NCI-H82 treated with DMSO at 0.1 percent for 48 hours (cell line): ENCODE measurements around the gene TIMM10.

Experiments used
- DNase-seq: peaks from one replicate; lab custom pipeline; 2025; ENCODE audit not compliant: unreplicated experiment; lab: John Stamatoyannopoulos, UW

The TIMM10 gene

GRCh38 chr11:57530596-57531507, at the start of gene TIMM10:
Gene TIMM10, minus strand, starts transcription at chr11:57530754. Its CDS starts 565 bp downstream, at chr11:57530189.
- DNase-seq = peak; percentile 98

GRCh38 chr11:57574061-57574460, 43.5 kb upstream of the TIMM10 start:
- no peak for DNase-seq

- no peak for DNase-seq
Observed at GRCh38 chr11:57571606-57572005, 41.1 kb upstream of the TIMM10 start.

- peak; percentile 47 for DNase-seq
Observed at GRCh38 chr11:57568330-57568766, 37.8 kb upstream of the TIMM10 start.

GRCh38 chr11:57567515-57568329, 37.2 kb upstream of the TIMM10 start, which contains the start of gene UBE2L6:
Gene UBE2L6, minus strand, starts transcription at chr11:57567672. Its CDS starts 61 bp downstream, at chr11:57567611.
- no peak for DNase-seq

GRCh38 chr11:57566905-57567514, 36.5 kb upstream of the TIMM10 start:
- no peak for DNase-seq

- DNase-seq = no peak
Observed at GRCh38 chr11:57566005-57566904, 35.7 kb upstream of the TIMM10 start.

- DNase-seq = peak; percentile 20
Observed at GRCh38 chr11:57562596-57562995, 32.0 kb upstream of the TIMM10 start.

GRCh38 chr11:57560146-57560545, 29.6 kb upstream of the TIMM10 start:
- DNase-seq = no peak

GRCh38 chr11:57556041-57556440, 25.5 kb upstream of the TIMM10 start:
- DNase-seq = no peak

GRCh38 chr11:57555393-57555792, 24.8 kb upstream of the TIMM10 start:
- DNase-seq = no peak

GRCh38 chr11:57552479-57552878, 21.9 kb upstream of the TIMM10 start:
- no peak for DNase-seq

GRCh38 chr11:57551941-57552340, 21.4 kb upstream of the TIMM10 start:
- no peak for DNase-seq

- no peak for DNase-seq
Observed at GRCh38 chr11:57549983-57550382, 19.4 kb upstream of the TIMM10 start.

GRCh38 chr11:57547854-57548377, 17.4 kb upstream of the TIMM10 start:
- DNase-seq = no peak

GRCh38 chr11:57546869-57547475, 16.4 kb upstream of the TIMM10 start:
- DNase-seq = no peak

- DNase-seq = no peak
Observed at GRCh38 chr11:57546451-57546850, 15.9 kb upstream of the TIMM10 start.

- no peak for DNase-seq
Observed at GRCh38 chr11:57545883-57546282, 15.3 kb upstream of the TIMM10 start.

GRCh38 chr11:57544566-57544965, 14.0 kb upstream of the TIMM10 start:
- DNase-seq = peak; percentile 92

- no peak for DNase-seq
Observed at GRCh38 chr11:57543593-57543992, 13.0 kb upstream of the TIMM10 start.
